ENCODE results near the gene FAM120A.
"Not testable (repeated sequence)": the region's sequence is repeated elsewhere in the genome, so short reads cannot be mapped to it uniquely, and the experiment has no call there.

FAM120A gene

DNA sequence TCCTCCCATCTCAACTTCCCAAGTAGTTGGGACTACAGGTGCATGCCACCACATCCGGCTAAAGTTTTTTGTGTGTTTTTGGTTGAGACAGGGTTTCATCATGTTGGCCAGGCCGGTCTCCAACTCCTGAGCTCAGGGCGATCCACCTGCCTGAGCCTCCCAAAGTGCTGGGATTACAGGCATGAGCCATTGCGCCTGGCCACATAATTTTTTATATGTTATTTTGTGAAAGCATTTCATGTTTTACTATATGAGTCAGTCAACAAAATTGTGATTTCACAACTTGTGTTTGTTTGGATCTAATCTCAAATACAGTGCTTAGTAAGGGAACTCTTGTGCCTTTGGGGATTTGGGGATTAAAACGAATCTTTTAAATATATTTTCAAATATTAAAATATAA lies 21.9 kb downstream of the FAM120A start:
- no peak for DNase-seq

DNA sequence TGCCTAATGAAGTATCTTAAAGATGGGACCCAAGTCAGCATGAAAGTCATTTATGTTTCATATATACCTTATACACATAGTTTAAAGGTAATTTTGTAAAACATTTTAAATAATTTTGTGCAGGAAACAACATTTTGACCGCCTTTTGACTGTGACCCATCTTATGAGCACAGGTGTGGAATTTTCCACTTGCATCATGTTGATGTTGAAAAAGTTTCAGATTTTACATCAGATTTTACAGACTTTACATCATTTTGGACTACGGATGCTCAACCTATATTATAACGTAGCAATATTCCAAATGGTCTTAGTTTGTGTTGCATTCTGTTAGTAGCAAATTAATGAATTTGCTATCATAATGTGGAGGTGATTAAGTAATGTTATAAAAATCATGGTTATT lies 23.6 kb downstream of the FAM120A start:
- DNase-seq: no peak

DNA sequence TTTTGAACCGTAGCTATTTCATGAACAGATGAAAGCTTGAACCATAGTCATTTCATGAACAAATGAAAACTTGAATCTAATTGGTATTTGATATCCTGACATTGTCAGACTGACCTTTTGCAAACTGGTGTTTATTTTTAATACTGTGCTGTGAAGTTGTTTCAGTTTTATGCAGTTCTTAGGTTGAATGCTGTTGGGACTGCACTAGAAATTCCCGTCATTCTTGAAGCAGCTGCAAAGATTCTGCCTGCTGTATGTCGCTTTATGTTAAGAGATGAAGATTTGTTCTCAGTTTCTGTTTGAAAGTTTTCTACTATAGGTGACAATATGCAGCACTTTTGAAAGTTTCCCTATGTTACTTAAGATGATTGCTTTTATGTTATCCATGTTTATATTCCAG lies 24.4 kb downstream of the FAM120A start:
- DNase-seq: no peak

DNA sequence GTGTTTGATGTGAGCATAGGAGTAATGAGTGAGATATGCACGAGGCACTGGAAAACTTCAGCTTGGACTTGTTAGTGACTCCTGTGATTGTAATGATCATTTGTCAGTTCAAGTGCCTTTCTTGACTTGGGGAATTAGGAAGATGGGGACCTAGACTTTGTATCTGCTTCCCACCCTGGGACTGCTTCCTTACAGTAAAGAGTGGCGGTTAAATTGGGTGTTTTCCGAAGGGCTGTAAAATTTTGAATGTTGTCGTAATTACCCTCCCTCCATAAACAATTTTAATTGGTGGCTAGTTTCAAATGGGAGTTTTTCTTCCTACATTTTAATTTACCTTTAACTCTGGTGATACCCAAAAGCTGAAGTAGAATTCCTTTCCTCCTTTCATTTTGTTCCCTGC lies 25.4 kb downstream of the FAM120A start:
- no peak for DNase-seq

DNA sequence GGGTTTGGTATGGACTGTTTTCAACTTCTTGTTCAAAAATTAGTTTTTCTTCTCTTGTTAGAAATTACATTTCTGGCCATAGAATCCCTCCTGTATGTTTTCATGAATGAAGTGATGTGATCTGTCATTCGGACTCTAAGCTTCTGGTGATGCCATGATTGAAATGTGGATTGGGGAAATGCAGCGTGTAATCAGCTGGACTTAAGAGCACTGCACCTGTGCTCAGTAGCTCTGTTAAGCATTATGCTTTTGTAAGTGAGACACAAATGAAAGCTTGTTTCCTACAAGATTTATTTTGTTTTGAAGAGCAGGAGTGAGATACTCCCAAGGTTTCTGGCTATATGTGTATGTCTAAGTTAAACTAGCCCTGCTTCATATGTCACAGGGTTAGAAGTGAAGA lies 25.9 kb downstream of the FAM120A start:
- peak; percentile 11 for DNase-seq

DNA sequence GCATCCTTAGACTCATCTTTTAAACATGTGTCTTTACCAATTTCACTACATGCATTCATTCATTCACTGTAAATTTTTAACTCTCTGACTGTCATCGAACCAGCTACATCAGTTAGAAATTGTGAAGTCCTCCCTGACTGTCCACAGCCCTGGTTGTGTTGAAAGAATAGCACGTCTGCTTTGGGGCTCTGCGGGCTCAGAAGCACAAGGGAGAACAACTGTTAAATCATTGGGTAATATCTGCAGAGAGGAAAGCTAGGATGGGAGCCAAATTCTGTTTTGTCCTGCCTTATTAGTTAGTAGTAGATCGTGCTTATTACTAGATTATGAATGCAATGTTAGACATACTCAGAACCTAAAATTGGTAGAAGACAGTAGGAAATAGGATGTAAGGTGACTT lies 28.2 kb downstream of the FAM120A start:
- DNase-seq: no peak

DNA sequence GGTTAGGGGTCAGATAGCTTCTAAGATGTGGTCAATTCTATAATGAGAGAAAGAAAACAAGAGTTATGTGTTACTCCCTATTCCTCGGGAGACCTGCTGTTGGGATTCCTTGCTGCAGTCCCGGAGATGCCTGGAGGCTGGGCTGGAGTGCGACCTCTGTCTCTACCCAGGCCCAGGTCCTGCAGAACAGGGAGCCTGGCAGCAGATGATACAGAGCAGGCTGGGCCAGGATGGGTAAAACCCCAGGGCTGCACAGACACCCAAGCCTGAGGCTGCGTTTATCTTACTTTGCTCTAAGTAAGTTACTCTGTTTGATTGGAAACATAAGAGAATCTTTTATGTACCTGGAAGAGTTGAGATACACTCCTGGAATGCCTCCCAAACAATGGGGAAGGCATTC lies 28.8 kb downstream of the FAM120A start:
- no peak for DNase-seq

DNA sequence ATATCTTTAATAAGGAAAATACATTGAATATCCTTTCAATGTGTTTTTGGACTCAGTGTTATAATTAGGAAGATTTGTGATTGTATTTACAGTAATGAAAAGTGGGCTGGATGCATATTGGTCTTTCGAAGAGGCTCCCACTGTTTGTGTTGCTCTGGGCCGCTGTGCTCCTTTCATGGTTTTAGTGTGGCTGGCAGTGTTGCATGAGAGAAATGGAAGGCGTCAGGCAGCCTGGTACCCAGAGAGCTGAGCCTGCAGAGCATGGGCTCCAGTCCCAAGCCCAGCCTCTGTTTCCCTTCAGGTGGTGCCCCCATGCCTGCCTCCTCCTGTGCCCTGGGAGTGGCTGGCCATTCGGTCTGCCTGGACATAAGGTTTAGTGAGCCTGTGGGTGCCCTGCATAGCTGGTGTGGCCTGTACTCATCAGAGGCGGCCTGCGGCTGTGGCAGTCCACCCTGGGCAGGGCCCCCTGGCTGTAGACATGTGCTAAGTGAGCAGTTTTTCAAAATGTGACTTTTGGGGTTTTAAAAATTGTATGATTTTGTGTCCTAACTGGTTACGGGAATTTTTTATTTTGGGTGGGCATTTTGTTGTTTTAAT lies 29.3 kb downstream of the FAM120A start:
- DNase-seq: no peak

DNA sequence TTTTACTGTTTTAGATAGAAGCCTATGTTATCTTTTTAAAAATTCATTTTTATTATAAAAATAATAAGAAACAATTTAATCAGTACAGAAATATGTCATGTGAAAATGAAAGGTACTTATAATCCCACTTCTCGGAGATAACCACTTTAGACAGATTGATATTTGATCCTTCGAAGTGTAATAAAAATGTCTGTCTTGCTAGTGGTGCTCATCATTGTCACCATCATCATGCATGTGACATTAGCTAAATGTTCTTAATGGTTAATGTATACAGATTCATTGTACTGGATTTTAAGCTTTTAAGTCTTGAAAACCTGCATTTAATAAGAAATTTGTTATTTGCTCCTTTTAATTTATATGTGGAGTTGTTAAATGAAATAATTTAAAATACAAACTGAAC lies 32.0 kb downstream of the FAM120A start:
- peak; percentile 24 for DNase-seq

DNA sequence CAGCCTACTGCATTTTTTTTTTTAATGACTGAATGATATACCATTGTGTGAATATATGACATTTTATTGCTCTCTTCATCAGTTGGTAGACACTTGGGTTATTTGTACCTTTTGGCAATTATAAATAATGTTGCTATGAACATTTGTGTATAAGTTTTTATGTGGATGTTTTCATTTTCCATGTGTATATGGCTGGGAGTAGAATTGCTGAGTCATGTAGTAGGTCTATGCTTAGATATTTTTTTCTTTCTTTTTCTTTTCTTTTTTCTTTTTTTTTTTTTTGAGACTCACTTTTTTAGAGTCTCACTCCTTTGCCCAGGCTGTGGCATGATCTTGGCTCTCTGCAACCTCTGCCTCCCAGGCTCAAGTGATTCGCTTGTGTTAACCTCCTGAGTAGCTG lies 34.8 kb downstream of the FAM120A start:
- DNase-seq: no peak

DNA sequence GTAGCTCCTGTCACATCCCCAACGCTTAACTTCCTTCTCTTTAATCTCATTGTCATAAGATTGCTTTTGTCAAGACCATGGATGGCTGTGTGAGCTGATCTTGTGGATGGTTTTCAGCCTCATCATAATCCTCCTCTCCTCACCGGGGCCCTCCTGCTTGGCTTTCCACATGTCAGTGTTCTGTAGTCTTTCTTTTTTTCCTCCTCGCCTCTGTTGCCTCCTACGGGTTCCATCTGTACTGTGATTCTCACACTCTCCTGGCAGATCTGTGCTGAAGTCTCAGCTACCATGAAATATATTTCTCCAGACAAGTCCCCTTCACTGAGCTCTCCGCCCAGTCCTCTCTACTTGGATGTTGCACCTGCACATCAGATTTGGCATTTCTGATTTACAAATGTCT lies 36.8 kb downstream of the FAM120A start:
- DNase-seq: no peak

DNA sequence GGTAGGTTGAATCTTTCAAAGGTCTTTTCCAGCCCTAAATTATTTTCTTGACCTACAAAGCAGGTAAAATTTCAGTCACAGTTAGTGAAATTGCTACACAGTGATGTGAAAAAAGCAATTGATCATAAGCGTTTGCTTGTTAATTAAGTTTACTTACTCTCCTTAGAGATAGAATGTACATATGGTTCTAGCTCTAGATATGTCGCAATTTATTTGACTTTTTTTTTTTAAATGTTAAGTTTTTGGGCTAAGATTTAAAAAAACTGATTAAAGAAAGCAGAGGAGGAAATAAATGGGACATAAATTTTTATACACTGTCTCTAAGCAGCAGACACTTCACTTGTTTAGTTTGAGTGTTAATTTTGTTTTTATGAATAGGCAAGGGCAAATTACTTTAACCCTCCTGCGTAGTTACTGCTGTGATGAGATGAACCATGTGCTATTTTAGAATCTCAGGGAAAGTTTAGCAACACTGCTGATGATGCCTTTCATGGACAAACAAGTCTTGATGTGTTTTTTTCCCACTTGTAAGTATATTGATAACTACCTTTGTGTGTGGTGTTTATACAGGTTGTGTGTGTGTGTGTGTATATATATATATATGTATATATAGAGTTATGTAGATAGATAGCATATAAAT lies 40.2 kb downstream of the FAM120A start:
- no peak for DNase-seq

DNA sequence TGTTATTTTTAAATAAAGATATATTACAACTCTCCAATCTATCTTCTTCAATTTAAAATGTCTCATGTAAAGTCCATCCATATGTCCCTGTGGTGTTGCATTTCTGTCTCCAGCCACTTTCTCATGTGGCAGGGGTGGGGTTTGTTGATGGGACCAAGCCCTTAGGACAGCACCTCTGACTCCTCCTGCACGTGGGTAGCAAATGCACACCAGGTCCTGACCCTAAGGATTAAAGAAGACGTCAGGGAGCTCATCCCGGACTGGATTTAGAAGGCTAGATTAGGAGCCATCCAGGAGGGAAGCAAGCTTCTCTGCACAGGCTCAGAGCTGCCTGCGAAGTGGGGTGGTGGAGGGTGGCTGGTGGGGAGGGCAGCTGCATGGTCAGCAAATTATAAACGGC lies 40.8 kb downstream of the FAM120A start:
- no peak for DNase-seq

DNA sequence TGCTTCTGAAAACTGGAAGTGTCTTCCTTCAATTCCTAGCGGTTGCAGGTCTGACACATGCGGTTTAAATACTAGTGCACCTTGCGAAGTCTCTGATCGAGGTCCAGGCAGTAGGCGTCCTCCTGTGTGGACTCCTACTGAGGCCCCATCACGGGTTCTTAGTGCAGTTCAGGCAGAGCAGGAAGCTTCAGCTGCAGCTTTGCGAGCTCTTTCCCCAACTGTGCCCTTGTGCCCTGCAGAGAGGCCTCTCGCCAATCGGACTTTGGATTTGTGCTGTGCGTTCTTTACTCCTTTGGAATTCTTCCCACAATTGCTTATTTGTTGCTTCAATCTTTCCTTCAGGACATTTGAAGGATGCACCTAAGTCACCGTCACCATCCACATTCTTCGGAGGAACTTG lies 42.5 kb downstream of the FAM120A start:
- DNase-seq: no peak

DNA sequence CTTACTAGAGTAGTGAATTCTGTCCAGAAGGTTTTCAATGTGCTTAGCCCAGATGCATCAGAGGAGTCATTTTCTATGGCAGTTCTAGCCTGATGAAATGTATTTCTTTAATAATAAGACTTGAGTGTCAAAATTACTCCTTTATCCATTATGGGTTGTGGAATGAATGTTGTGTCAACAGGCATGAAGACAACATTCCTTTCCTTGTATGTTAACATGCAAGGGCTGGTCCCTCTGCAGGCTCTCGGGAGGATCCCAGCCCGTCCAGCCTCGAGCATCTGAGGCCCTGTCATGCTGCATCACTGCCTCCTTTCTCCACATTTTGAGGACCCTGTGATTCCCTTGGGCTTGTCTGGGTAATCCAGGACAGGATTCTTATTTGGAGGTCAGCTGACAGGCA lies 44.8 kb downstream of the FAM120A start:
- no peak for DNase-seq

DNA sequence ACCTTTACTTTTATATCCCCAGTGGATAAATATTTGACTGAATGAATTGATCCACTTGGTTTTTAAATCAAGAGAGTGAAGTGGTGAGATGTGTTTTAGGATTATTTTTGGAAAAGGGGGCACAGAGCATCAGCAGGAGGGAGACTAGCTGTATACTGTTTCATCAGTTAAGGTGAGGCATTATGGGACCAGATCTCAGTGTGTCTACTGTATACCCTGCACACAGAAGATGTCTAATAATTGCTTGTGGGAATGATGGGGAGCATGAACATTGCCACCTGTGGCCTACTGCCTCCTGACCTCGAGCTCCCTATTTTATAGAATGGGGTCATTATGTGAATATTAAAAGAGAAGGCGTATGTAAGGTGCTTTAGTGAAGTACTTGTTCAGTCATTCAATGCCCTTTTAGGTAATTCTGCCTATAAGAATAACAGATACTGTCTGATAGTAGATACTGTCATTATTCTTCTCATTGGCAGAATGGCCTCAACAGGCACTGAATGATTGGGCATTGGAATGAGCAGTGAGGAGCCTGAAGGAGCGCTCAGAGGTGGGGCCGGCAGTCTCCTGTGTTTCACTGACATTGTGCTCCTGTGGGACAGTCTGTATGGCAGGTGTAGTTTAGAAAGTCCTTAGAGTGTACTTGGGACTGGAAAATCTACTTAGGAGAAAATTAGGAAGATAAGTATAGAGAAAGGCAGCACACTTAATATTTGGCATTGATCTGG lies 49.2 kb downstream of the FAM120A start:
- DNase-seq: no peak

DNA sequence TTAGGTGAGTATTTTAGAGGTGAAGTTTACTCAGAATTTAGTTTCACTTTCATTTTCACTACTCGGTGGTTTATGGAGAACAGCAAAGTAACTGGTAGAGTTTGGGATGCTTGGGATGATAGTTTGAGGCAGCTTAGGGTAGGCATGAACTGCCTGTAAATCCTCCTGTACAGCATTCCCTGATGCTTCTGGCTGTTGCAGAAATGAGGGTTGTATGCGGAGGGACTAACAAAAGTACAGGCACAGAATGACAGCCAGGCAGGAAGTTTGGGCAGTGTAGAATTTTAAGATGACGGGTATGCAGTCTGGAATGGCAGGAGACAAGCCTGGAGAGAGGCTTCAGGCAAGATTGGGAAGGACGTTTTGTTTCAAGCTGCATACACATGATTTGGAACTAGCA lies 49.9 kb downstream of the FAM120A start:
- DNase-seq: no peak

DNA sequence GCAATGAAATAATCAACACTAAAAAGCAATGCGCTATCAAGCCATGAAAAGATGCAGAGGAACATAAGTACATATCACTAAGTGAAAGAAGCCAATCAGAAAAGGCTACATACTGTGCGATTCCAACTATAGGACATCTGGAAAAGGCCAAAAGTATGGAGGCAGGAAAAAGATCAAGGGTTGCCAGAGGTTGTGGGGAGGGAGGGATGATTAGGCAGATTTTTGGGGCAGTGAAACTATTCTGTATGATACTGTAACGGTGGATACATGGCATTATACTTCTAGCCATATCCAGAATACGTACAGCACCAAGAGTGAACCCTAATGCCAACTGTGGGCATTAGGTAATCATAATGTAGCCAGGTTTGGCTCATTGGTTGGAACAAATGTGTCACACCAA lies 51.9 kb downstream of the FAM120A start:
- DNase-seq: no peak

DNA sequence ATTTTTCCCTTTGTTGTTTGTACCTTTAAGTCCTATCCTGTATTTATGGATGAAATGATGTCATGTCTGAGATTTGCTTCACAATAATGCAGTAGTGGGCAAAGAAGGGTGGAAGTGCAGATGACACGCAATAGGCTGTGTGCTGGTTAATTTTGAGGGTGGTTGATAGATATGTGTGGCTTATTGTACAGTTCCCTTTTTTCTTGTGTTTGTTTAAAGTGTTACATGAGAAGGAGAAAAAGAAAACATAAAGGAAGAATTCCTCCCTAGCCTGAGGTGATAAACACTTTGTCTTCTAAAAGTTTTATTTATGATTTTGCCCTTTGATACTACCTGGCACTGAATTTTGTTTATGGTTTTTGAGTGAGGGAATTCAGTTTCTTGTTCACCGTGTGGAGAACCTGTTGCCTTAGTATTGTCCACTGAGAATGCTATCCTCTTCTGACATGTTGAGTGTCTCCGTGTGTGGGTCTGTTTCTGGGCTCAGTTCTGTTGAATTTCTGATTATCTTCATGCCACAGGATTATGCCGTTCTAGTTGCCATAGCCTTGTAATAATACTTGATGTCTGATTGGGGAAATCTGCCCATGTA lies 54.2 kb downstream of the FAM120A start:
- no peak for DNase-seq

DNA sequence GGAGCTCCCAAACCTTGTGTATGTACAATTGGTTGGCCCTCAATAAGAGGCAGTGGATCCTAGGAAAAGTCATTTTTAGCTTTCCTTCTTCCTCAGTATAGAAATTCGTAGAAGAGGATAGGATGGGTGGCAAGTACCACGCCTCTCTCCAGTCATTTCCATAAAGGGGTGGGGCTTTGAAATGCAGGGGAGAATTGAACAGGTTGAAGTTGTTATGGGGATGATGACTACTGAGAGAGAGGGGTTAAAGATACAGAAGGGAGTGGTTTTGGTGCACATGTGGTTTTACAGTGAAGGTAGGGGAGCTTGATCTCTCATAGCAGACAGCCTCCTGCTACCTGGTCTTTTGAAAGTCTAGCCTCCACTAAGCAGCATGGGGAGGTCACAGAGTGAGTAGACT lies 56.3 kb downstream of the FAM120A start:
- no peak for DNase-seq

DNA sequence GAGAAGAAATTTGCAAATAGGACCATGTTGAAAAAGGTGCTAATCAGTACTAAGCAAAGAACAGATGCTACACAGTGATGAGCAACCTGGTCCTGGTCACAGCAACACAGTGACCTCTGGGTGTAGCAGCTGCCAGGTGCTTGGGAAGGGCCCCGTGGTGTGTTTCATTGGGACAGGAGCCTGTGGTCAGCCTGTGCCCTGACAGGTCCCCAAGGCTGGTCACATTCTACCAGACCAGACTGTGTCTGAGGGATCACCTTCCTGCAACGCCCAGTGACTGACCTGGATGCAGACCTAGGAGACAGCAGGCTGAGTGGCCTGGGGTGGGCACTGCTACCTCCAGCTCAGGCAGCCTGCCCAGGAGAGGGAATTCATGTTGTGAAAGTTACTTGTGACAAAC lies 56.7 kb downstream of the FAM120A start:
- no peak for DNase-seq

DNA sequence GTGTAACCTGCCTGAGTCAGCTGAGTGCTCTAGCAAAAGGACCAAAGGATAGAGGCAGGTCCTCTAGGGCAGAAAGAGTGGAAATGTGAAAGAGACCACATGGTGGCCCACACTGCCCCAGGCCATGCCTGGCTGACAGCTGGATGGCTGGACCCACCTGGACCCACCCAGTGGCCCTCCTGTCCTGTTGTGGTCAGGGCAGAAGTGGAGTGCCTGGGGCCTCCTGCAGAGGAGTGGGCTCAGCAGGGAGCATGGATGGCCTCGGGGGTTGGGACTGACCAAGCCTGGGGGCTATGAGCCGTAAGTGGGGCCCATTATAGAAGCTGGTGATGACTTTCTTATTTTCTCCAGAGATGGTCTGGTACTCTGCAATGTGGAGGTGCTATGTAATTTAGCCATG lies 57.6 kb downstream of the FAM120A start:
- no peak for DNase-seq

DNA sequence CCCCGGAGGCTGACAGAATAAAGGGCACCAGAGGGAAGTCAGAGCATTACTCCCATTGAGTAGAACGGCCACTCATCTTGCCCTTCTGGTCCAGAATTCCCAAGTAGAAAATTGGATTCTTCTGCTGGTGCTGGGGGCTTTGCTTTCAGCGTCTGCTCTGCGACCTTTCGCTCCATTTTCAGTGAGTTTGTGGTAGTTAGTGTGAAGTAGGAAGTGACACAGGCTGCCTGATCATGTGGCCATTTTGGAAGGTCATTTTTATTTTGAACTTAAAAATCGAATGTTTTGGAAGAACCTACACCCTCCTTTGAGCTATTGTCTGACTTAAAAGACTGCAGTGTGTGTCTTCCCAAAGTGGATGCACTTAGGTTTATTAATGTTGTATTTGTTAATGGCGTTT lies 58.6 kb downstream of the FAM120A start:
- DNase-seq: no peak

DNA sequence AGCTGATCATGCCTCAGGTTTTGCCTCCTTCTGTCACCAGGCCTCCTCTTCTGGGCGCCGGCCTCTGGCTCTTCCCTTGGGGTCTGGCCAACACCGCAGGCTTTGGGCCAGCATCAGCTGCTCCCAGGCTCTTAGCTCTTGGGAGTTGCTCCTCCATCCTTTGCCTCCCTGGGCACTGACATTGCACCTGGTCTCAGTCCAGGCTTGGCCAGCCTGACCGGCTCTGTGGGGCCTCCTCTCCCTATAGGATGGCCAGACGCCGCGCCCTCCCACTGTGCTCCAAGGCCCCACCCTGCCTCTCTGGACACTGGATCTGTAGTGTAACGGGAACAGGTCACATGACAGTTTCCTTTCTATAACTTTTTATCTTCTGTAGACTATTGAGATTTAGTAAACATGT lies 59.7 kb downstream of the FAM120A start:
- DNase-seq: not testable (repeated sequence)
